Occipital lobe (tissue), 2 donors: ENCODE results near the gene CSTPP1. TPM values are rescaled to one million over a fixed set of nuclear protein-coding genes. Genes with fewer than 3 reads are reported as not detected.
"Not testable (repeated sequence)": the region's sequence is repeated elsewhere in the genome, so short reads cannot be mapped to it uniquely, and the experiment has no call there.

Source experiments
- DNase-seq: peaks from one replicate; lab custom pipeline; 2025; lab: John Stamatoyannopoulos, UW
- total RNA-seq: library from RNA; depleted of rRNA; stranded (reverse); fragments of >200 nt; gene quantifications from one replicate; pipeline ENCODE4 v1.2.3, GENCODE V29; 2014

CSTPP1 gene
- total RNA-seq, 1 donor from 2014 or later: 42.6 TPM

DNA sequence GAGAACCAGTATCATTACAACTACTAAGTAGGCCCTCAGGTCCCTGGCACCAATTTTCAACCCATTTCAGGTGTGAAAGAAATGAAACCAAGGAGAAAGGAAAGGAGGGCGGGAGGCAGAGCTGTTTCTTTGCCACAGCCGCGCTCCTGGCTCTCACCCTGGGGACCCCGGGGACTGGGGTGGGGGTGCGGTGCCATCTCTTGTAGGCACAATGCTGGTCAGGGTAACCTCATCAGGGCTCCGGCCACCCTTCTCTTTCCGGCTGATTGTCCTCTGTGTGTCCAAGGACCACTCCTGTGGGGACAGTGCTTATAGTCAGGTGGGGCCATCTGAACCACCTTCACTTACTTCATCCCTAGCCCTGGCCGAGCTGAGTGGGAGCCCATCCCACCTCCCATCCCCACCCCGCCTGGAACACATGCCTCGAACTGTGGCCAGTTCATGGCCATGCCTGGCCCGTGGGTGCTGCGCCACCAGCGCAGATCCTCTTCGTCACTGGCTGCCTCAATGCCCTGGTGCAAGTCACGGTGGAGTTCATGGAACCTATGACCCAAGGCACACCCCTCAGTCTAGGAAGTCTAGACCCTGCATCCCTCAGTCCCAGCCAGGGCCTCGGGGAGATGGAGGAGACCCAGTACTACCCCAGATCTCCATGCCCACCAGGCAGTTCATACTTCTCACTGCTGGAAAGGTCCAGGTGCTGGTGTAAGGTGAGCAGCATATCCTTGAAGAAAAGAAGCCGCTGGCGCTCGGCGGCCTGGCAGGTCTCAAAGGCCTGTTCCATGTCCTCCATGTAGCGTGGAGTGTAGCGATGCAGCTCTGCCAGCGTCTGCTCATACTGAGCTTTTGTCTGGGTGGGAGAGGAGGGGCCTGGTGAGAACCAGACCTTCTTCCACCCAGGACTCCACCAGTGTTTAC, 242.4 kb downstream of the CSTPP1 start:
- no peak for DNase-seq

DNA sequence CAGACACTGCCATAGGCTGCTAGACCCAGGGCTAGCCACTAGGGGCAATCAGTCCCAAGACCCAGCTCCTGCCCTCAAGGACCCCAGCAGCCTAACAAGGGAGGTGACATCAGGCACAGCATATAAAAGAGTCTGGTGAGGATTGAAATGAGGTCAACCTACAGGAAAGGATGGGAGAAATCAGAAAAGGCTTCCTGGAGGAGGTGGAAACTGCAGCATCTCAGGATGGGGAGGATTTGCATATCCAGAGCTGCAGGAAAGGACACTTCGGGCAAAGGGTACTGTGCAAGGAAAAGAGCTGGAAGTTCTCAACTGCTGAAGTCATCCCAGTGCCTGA, 243.1 kb downstream of the CSTPP1 start:
- DNase-seq: no peak

DNA sequence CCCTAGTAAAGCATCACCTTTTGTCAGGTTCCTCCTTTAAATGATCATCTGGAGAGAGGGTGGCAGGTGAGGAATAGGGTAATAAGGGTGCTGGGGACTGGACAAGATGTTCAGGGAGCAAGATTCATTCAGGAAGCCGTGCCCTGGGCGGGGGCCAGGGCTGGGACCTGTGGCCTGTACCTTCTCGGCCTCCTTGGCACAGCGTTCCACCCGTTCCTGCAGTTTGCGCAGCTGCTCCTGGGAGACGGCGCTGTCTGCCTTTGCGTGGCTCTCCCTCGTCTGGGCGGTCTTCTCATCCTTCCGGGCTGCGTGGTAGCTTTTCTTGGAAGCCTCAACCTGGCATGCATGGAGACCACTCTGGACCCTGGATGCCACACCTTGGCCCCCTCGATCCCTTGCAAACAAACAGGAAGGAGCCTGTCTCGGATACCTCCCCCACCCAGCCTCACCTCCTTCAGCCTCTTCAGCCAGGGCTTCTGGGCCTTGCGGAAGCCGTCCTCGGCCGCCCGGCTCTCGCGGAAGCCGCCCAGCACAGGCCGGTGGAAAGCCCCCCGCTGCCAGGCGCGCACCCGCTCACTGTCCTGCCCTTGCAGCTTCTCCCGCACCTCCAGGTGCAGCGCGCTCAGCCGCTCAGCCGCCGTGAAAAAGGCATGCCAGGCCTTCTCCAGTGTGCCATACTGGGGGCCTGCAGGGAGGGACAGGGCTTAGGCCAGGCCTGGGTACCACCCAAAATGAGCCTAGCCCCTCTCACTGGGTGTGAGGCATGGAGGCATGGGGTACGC, 243.6 kb downstream of the CSTPP1 start:
- no peak for DNase-seq

DNA sequence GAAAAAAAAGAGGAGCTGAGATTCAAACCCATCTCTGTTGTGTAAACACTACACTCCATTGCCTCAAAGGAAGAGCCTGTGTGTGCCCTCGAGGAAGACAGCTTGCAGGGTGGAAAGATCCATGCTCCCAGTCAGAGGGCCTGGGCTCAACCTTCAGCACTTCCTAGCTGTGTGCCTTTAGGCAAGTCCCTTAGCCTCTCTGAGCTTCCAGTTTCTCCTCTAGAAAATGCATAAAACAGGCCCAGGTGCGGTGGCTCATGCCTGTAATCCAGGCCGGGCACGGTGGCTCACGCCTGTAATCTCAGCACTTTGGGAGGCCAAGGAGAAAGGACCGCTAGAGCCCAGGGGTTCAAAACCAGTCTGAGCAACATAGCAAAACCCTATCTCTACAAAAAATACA, 244.7 kb downstream of the CSTPP1 start:
- no peak for DNase-seq

DNA sequence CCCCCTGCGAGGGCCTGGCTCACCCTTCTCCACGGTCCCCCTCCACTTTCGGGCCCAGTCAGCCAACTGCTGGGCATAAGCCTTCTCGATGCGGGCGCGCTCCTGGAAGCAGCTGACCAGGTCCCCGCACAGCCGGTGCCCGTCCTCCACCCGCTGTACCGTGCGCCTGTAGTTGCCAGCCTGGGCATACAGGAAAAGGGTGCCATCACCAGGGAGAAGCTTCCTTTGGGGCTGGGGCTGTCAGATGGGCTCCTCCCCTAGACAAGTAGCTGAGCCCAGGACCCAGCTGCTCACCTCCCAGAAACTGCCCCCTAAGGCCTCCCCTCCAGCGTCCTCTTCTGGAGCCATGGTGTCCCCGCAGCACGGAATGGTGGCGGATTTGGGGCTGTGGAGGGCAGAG, 245.8 kb downstream of the CSTPP1 start:
- DNase-seq: no peak

DNA sequence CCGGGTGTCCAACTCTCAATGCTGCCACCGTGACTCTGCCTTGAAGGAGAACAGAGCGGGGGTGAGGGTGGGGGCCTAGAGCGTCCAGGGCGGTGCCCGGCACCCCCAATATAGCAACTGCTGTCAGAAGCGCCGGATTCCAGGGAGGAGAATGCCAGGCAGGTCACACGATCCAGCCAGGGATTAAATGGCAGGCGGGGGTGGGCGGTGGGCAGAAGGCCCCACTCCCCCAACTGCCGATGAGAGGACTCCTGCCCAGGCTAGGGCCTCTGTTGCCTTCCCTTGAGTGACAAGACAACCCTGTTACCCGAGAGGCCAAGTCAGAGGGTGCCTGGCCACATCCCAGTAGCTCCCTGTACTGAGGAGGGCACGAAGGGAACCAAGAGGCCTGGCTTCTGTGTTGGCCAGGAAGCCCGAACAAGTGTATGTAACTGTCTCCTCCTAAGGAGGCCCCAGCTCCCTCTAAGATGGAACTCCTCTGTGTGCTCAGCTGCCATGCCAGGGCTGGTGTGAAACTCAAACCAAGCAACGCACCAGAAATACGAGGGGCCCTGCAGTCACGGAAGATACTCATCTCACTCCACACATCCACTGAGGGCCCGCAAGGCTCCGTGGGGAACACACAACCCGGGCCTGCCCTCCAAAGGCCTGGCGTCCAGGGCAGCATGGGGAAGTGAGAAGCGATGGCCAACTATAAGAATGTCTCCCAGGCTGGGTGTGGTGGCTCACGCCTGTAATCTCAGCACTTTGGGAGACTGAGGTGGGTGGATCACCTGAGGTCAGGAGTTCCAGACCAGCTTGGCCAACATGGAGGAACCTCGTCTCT, 246.7 kb downstream of the CSTPP1 start:
- no peak for DNase-seq

DNA sequence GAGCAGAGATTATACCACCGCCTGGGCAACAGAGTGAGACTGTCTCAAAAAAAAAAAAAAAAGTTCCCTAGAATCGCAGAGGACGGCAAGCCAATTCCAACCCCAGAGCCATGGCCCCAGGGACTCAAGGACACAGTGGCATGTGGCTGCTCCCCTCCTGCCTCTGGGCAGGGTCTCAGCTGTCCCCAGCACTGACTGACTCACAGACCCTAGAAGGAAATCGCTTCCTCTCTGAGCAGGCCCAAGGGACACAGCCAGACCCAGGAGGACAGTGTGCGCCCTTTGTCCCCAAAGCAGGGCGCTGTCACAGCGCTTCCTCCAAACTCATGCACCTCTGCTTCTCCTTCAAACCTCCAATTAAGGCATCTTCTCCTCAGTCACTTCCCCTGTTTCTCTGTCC, 247.4 kb downstream of the CSTPP1 start:
- no peak for DNase-seq

DNA sequence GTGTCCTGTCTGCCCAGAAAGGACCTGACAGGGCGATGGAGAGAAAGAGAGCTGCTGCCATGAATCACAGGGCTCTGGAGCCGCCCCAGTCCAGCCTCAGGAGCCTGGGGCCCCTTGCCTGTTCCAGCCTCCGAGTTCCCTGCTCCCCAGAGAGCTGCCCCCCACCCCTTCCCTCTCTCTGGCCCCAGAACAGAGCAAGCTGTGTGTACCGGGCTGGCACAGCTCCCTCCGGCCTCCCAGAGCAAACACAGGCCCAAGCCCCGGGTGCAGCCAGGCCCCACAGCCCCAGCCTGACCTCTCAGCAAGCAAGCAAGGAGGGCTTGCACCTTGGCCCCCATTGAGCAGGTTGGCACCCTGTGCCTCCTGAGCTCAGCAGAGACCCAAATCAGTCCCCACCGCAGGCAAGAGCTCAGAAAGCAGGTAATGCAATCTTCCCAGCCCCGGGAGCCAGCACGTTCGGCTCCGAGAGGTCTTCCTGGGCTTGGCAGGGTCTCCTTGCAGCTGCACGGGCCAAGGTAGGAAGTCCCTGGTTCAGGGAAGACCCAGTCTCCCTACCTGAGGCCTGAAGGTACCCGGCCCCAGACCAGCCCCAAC, 248.2 kb downstream of the CSTPP1 start:
- DNase-seq: peak; percentile 71

DNA sequence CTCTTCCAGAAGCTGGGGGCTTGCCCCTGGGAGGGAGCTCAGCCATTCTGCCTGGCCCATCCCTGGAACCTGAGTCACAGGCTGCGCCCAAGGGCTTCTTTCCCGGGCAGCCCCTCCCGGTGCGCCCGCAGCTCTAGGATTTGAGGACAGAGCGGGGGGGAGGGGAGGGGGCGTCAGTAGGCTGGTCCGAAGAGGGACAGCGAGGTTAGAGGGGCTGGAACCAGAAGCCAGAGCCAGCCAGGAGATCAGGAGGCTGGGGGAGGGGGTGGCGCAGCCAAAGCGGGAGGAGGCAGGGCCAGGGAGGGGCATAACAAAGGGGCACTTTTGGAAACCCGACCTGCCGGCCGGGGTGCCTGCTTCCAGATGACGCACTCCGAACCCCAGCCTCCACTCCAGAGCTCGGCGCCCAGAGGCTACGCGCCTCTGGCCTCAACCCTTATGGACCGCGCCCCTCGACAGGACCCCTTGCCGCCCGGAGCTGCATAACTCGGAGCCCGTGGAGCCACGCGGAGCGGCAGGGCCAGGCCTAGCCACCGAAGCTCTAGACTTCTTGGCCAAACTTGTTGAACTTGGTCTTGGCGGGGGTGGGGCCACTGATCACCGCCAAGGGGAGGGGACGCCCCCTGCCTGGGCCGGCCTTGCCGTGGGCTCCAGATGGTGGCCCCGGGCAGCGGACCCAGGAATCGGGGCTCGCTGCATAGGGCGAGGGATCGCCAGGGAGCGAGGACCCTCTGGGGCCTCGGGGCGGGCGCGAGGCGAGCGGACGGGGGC, 248.9 kb downstream of the CSTPP1 start:
- DNase-seq: no peak

DNA sequence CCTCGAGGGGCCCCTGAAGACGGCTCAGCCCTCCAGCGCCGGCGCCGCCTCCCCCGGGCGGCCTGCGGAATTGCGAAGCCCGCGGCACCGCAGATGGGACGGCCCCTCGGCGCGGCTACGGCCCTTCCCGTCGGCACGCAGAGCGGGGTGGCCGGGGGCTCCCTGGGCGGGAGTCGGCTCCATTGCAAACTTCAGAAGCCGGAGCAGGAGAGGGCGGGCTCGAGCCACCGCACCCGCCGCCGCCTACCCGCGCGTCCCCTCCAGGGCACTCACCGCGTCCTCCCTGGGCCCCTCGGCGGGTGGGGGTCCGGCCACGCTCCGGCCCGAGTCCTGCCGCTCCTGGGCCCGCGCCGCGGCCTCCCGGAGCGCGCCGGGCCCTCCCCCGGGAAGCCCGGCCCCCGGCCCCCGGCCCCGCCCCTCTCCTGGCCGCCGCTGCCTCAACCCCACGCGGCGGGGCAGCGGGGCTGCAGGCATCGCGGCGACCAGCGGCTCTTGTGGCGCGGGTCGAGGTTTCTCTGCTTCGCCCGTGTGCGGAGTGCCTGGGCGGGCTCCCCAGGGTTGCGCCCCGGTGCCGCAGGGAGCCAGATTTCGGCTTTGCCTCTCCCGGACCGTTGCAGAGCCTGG, 249.6 kb downstream of the CSTPP1 start, which contains the start of gene PACSIN3:
Gene PACSIN3 (minus strand): TSS at position 359 of the 624 bp plus-strand sequence. CDS start 3,707 bp downstream, outside the sequence.
- no peak for DNase-seq

DNA sequence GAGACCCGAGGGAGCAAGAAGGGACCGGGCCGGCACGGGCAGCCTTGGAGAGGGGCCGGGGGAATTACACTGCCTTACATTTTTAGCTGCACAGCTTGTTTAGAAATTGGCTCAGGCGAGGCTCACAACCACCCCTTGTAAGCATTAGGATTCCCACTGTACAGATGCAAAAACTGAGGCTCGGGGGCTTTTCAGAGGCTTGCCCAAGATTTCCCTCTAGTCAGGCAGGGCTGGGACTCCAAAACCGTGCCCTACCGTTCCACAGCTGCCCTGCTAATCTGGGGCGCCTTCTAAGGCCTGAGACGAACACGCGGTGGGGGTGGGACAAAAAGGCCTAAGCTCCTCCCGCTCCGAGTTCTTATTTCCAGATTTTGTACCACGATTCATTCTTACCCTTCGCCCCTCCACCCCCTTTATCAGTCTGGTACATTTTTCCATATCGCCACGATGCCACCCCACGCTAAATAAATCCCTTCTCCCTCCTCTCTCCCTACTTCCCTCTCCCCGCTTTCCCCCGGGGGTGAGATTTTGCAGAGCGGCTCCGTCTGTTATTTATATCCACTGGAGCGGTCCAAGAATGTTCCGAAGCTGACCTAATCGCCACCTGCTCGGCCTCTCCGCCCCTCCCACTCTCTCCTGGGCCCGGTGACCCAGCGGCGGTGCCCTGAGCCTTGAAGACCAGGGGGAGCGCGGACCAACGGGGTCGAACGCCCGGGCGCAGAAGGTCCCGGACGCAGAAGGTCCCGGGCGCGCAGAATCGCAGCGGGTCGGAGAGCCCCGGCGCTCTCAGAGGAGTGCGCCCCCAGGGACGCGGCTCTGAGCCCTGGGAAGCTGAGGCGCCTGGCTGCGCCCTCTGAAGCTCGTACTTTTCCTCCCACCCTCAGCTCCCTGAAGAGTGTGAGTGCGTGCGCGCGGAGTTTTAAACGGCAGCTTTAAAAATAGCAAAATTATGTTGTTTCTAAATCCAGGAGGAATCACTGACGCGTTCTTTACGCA, 250.4 kb downstream of the CSTPP1 start:
- DNase-seq: peak; percentile 31

DNA sequence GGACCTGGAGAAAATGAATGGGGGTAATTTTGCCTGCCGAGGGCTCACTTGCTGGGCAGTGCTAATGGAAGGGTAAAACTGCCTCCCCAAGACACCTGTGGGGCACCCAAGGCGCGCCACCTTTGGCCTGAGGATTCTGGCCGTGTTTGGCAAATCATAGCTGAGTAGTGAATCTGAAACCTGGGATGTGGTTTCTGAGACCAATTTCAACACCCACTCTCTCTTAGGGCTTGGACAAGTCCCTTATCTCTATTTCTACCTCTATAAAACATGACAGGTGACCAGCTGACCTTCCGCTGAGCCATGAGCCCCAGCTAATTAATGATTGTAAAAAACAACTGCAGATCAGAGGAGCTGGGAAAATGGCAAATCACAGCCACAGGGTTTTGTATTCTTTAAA, 251.2 kb downstream of the CSTPP1 start:
- DNase-seq: no peak

DNA sequence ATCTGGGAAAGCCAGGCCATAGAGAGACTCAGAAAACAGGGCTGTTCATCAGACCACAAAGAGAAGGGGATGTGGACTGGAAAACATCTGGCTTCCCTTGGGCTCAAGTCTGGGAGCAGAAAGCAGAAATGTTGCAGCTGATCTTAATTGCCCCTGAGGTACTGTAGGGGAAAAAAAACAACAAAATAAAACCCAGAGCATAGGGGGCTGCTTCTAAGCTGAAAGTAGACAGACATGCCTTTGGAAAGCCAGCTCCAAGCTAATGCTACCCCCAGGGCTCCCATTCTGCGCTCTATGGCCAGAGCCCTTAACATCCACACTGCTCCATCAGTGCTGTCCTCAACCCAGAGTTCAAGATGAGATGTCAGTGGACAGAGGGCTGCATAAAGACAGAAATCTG, 251.7 kb downstream of the CSTPP1 start:
- DNase-seq: no peak

DNA sequence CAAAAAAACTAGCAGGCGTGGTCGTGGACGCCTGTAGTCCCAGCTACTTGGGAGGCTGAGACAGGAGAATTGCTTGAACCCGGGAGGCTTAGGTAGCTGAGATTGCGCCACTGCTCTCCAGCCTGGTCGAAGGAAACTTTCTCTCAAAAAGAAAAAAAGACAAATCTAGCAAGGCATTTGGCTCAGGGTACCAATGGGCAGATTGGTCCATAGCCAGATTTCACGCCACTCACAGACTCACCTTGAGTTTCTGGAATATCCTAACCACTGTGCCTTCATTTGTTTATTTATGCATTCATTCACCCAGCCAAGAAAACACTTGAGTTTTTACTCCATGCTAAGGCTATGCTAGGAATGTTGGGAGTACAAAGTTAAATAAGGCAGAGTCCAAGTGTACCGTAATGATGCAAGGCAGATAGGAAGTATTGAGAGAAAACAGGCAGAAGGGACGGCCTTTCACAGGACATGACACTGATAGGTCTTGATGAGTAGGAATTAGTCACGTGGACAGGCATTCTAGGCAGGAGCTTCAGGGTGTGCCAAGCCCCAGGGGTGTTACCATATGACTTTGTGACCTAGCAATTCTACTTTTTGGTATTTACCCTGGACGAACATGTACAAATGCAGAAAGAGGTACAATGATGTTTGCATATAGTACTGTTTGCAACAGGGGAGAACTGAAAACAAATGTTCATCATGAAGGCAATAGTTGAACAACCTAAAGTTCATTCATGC, 252.7 kb downstream of the CSTPP1 start:
- no peak for DNase-seq

DNA sequence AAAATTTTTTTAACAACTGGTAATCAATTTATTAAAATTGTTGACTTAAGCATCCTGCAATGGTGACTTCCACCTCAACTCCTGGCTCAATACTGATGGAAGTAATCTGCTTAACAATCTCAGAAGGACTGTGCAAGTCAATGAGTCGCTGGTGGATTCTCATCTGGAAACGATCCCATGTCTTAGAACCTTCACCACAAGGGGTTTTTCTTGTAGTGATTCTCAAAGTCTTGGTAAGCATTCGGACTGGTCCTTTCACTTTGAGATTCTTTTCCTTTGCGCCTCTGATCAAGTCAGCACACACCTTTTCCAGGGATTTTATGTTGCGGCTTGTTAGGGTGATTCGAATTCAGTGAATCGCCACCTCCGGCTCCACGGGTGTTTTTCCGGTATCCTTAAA, 254.6 kb downstream of the CSTPP1 start:
- DNase-seq: not testable (repeated sequence)

DNA sequence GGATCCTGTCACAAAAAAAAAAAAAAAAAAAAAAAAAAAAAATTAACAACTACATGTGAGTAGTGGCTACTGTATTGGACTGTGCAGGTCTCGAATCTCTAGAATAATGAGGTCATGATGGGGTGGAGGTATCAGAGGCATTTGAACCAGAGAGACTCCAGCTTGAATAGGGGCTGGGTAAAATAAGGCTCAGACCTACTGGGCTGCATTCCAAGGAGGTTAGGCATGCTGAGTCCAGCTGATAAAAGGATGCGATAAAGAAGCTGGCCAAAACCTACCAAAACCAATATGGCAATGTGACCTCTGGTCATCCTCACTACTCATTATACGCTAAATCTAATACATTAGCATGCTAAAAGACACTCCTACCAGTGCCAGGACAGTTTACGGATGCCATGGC, 255.6 kb downstream of the CSTPP1 start:
- DNase-seq: no peak

DNA sequence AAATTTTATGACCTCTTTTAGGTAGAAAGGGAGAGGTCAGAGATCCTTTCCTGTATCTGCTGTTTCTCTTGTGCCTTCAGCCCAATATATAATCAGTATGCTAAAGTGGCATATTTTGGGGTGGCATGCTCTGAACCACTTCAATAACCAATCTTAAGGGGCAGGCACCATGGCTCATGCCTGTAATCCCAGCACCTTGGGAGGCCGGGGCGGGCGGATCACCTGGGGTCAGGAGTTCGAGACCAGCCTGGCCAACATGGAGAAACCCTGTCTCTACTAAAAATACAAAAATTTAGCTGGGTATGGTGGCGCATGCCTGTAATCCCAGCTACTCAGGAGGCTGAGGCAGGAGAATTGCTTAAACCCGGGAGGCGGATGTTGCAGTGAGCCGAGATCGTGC, 261.6 kb downstream of the CSTPP1 start:
- DNase-seq: not testable (repeated sequence)

DNA sequence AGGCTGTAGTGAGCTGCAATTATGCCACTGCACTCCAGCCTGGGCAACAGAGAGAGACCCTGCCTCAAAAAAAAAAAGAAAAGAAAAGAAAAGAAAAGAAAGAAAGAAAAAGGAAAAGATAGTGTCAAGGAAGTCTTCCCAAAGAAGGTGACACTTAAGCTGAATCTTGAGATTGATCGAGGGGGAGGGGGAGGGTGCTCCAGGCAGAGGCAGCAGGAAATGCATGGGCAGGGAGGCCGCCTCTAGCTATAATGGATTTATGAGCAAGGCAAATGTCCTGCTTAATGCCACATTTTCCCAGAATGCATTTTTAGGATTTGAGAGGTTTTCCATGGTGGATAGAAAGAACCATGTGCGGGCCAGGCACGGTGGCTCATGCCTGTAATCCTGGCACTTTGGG, 264.5 kb downstream of the CSTPP1 start:
- no peak for DNase-seq
